ENCODE data around the gene TMED4. TPM values are rescaled to one million over a fixed set of nuclear protein-coding genes. Genes with fewer than 3 reads are reported as not detected.

The TMED4 gene
- 39.2 and 81.4 TPM in 2 replicates for total RNA-seq (2016; rRNA removed; fragmentation: Illumina TruSeq; extraction: Trizol)
- 13.7 and 14.2 TPM in 2 replicates for total RNA-seq (2016; cell fraction: cytosol; rRNA removed; fragmentation: Illumina TruSeq; extraction: Trizol; ENCODE audit: low read depth)
- total RNA-seq (2016; cell fraction: insoluble cytoplasmic fraction; rRNA removed; fragmentation: Illumina TruSeq; extraction: Trizol): 42.8 and 80.9 TPM in 2 replicates
- 36.3 and 40.4 TPM in 2 replicates for total RNA-seq (2016; cell fraction: membrane; rRNA removed; fragmentation: Illumina TruSeq; extraction: Trizol)
- 71.9 and 87.9 TPM in 2 replicates for total RNA-seq (2016; cell fraction: nucleus; rRNA removed; fragmentation: Illumina TruSeq; extraction: Trizol)
- polyA plus RNA-seq (2011; rRNA removed): 109 and 113 TPM in 2 replicates
- polyA plus RNA-seq (2011; cell fraction: cytosol; rRNA removed): 120 and 141 TPM in 2 replicates
- polyA plus RNA-seq (2011; cell fraction: nucleus; rRNA removed): 144 and 146 TPM in 2 replicates
- polyA plus RNA-seq (2012): 68.1 and 72.3 TPM in 2 replicates
- polyA plus RNA-seq (2016; cell fraction: cytosol; fragmentation: Illumina TruSeq; extraction: Trizol; ENCODE audit: low read depth): 11.1 and 15.6 TPM in 2 replicates
- polyA plus RNA-seq (2016; cell fraction: insoluble cytoplasmic fraction; fragmentation: Illumina TruSeq; extraction: Trizol; ENCODE audit: low read depth): 38.9 and 40.8 TPM in 2 replicates
- 25.9 and 27.2 TPM in 2 replicates for polyA plus RNA-seq (2016; cell fraction: membrane; fragmentation: Illumina TruSeq; extraction: Trizol; ENCODE audit: low read depth)
- 141 and 156 TPM in 2 replicates for polyA plus RNA-seq (2016; cell fraction: nucleus; fragmentation: Illumina TruSeq; extraction: Trizol; ENCODE audit: insufficient read depth, low read depth)
- 175 and 196 TPM in 2 replicates for polyA minus RNA-seq (2011; rRNA and poly(A)+ RNA removed; ENCODE audit: low replicate concordance)
- 60.9 and 63.0 TPM in 2 replicates for polyA minus RNA-seq (2011; cell fraction: cytosol; rRNA and poly(A)+ RNA removed)
- polyA minus RNA-seq (2011; cell fraction: nucleus; rRNA and poly(A)+ RNA removed): 51.1 and 68.9 TPM in 2 replicates
- percentile 93 among the genes with signal in this experiment for Bru-seq, nascent RNA
- percentile 98 among the genes with signal in this experiment for BruChase-seq, experiment 1, labeled RNA remaining after a 6-hour chase
- percentile 97 among the genes with signal in this experiment for BruChase-seq, experiment 2, labeled RNA remaining after a 2-hour chase
- long read RNA-seq, experiment 1, transcript TMED4-203 (5 exons, 2,322 nt): major isoform, 113 of 180 reads
- long read RNA-seq, experiment 1, partial matches to known transcripts: 3 of 180 reads
- long read RNA-seq, experiment 1, other reads (novel, unspliced or antisense): 60 of 180 reads
- long read RNA-seq, experiment 2, partial matches to known transcripts: 1 of 106 reads
- long read RNA-seq, experiment 2, other reads (novel, unspliced or antisense): 104 of 106 reads

GRCh38 chr7:44581879-44582603, at the start of gene TMED4:
Gene TMED4 (minus strand): TSS chr7:44582231. CDS start chr7:44582206, 25 bp downstream.
- ATAC-seq (peak; percentile 90), FAIRE-seq (peak; percentile 76), DNase-seq (ENCODE audit: low spot score) (peak; percentile 96)
- H3K9me3 ChIP-seq (ENCODE audit: low read length): no peaks in the 10 kb centered on the region
- peak within 1 kb of the TSS; percentile 60 to 87 (median 75) for H3K4me3 ChIP-seq (replicated peaks in 1 of 3; ENCODE audit: insufficient read depth in 1 of 3, low read depth in 2 of 3, low read length in 3 of 3)
- peak within 1 kb of the TSS; percentile 98 for H3K4me2 ChIP-seq (ENCODE audit: low read depth, low read length)
- peak within 1 kb of the TSS; percentile 76 for H3K27ac ChIP-seq (ENCODE audit: extremely low read length, insufficient read depth, low read length)
- H3K4me1 ChIP-seq (ENCODE audit: insufficient read depth, low read length): peaks cover 32% of the 10 kb centered on the region
- POLR2A ChIA-PET: interaction anchor here (0.6 to 3.0 kb wide), 22 partner anchors 9 to 674 kb away, joined by 3 to 34 read pairs (median 4); partner anchors contain the start of genes DDX56, H2AZ2, OGDH and PURB
- WGBS (ENCODE audit: low lambda C conversion rate): no CpG with 5 or more reads among the region's 71 CpGs
- peak within 1 kb of the TSS; percentile 90 for H3K9ac ChIP-seq (ENCODE audit: insufficient read depth, low read depth, low read length)
- peaks cover 9 to 16% of the 10 kb centered on the region in 2 experiments; a peak in 4 of 5 replicates for H3K36me3 ChIP-seq (replicated peaks in 1 of 2; ENCODE audit: control insufficient read depth in 1 of 2, insufficient read depth in 2 of 2, low read length in 2 of 2)
- H3K79me2 ChIP-seq (ENCODE audit: insufficient read depth, low read length): peaks cover 23% of the 10 kb centered on the region
- no peaks in the 10 kb centered on the region for H4K20me1 ChIP-seq (ENCODE audit: insufficient read depth, low read length)
- peak within 1 kb of the TSS; percentile 42 for H2AFZ ChIP-seq (ENCODE audit: low read length)
- H3K27me3 ChIP-seq (ENCODE audit: control insufficient read depth in 1 of 2, insufficient read depth in 2 of 2, low read length in 2 of 2): peaks cover 0 to 11% of the 10 kb centered on the region in 2 experiments; a peak in 1 of 5 replicates
- intact Hi-C loops (cut with micrococcal nuclease; ENCODE audit: unreplicated experiment): no loop called here
- no TSS peak for BruUV-seq (replicated peaks)
- CTCF ChIA-PET (ENCODE audit: low intra/inter-chr PET ratio, low total read pairs): no interaction called here
- in situ Hi-C loops (cut with HindIII; ENCODE audit: extremely low pct_ligation_motif_present, low pct_unique_long_range_greater_than_20kb): loop anchor here (25.0 kb wide), 1 partner anchor 180 kb away; no protein-coding TSS in a partner anchor
- TF ChIP-seq ZNF777 (CRISPR knock-in tag; IDR thresholded peaks at IDR 0.05) (peak; percentile 74), ZNF569 (CRISPR knock-in tag; IDR thresholded peaks at IDR 0.05; ENCODE audit: borderline replicate concordance) (no peak), ZNF691 (CRISPR knock-in tag; IDR thresholded peaks at IDR 0.05; ENCODE audit: borderline replicate concordance, low read depth) (no peak), IRF1 (CRISPR knock-in tag; IDR thresholded peaks at IDR 0.05; ENCODE audit: low read depth) (no peak), MAX (IDR thresholded peaks at IDR 0.05) (no peak; the same call in none of the 2 replicates), ZNF253 (CRISPR knock-in tag; IDR thresholded peaks at IDR 0.05; ENCODE audit: borderline replicate concordance) (no peak), ZNF724P (CRISPR knock-in tag; IDR thresholded peaks at IDR 0.05; ENCODE audit: borderline replicate concordance) (no peak), GRHL1 (CRISPR knock-in tag; conservative IDR thresholded peaks at IDR 0.05) (no peak), ZBTB39 (CRISPR knock-in tag; IDR thresholded peaks at IDR 0.05) (no peak; the same call in 1 of the 2 replicates)
